ENCODE measurements around the gene DUSP16.
"Not testable (repeated sequence)": the region's sequence is repeated elsewhere in the genome, so short reads cannot be mapped to it uniquely, and the experiment has no call there.

The DUSP16 gene

DNA sequence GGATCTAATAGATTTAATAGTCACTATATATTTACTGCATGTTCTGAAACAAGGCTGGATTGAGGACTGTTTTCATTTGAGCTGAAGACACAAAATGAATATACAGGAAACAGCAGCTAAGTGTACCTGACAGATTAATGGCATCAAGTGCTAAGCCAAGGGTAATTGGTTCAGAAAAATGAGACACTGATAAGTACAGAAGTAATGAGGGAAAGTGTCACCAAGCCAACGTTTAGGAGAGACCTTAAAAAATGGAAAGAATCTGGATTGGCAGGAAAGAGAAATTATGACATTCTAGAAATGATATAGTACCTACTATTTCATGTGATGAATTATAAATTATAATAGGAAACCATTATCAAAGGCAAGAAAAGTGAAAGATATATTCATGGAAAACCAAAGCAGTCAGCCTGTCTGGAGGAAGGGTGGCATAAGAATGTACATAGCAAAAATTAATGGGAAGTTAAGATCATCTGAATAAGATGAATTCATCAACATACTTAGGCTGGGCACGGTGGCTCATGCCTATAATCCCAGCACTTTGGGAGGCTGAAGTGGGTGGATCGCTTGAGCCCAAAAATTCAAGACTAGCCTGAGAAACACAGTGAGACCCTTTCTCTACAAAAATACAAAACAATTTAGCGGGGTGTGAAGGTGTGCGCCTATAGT, 21.0 kb upstream of the DUSP16 start:
- DNase-seq = no peak

DNA sequence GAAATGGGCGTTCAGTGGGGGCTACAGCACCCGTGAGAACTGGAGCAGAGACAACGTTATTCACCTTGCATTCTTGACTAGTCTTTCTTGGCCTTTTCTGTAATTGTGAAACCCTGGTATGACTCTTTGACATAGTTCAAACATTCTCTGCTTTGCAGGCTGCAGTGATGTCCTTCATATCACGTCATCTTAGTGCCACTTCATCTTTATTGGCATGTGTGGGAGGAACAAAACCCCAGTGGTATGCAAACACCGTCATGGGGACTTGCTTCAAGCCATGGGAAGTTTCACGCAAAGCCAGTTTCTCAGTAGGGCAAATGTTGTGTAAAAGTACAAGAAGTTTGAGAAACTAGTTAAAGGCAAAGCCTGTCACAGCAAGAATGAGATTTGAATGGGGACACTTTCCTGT, 20.2 kb upstream of the DUSP16 start:
- peak; percentile 73 for DNase-seq

DNA sequence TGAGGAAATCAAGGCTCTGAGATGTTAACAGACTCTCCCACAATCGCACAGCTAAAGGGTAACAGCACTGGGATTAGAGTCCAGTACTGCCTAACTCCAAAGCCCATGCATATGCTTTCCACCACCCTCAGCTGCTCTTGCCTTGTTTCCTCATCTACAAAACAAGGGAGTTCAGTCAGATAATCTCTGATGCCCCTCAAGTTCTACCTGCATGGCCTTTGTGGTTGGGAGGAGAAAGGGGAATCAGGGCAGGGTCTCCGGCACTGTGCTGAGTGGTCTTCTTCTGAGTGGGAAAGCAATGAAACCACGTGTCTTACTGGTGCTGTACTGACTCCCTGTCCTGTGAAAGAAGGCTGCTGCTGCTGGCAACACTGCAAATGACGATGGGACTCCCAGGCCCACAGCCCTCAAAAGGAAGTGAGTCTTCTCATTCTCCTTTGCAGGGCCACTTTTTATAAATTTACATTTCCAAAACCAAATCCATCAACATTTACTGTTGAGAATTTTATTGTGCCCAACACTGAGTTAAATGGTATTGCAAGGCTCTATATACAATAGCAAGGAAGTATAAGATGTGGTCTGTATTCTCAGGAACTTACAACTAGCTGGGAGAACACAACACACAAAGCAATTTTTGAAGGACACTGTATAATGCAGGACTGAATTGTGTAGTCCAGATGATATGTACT, 19.7 kb upstream of the DUSP16 start:
- no peak for DNase-seq

DNA sequence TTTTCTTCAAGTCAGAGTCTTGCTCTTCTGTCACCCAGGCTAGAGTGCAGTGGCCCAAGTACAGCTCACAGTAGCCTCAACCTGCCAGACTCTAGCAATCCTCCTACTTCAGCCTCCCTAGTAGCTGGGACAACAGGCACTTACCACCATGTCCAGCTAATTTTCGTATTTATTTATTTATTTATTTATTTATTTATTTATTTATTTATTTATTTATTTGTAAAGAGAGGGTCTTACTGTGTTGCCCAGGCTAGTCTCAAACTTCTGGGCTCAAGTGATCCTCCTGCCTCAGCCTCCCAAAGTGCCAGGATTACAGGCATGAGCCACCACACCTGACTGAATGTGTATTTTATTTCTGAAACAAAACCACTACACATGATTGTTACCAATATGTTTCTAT, 18.1 kb upstream of the DUSP16 start:
- DNase-seq = not testable (repeated sequence)

DNA sequence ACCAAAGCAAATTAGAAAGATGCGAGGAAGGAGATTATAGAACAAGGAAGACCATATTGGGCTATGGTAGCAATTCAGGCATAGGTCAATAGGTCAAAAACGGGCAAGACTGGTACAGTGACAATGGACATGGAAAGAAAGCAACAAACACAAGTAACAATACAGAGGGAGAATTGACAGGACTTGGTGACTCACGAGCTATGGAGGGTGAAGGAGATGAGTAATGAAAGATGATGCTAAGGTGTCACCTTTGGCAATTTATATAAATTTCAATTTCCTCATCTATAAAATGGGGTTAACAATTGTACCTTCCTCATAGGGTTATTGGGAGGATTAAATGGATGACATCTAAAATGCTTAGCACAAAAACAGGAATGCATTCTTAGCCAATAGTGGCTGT, 15.1 kb upstream of the DUSP16 start:
- no peak for DNase-seq

DNA sequence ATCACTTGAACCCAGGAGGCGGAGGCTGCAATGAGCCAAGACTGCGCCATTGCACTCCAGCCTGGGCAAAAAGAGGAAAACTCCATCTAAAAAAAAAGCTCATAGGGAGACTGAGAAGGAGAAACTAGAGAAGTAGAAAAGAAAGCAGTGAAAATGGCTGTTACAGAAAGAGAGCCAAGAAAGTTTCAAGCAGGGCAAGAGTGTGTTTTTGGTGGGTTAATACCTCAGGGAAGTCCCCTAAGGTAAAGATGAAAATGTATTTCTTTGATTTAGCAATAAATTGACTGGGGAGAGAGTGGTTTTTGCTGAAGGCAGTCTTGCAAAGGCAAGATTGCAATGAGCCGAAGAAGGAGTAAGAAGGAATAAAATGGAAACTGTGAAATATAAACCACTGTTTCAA, 10.0 kb upstream of the DUSP16 start:
- no peak for DNase-seq

DNA sequence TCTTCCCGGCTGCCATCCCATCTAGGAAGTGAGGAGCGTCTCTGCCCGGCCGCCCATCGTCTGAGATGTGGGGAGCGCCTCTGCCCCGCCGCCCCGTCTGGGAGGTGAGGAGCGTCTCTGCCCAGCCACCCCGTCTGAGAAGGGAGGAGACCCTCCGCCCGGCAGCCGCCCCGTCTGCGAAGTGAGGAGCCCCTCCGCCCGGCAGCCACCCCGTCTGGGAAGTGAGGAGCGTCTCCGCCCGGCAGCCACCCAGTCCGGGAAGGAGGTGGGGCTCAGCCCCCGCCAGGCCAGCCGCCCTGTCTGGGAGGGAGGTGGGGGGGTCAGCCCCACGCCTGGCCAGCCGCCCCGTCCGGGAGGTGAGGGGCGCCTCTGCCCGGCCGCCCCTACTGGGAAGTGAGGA, 3.3 kb upstream of the DUSP16 start:
- DNase-seq = not testable (repeated sequence)

DNA sequence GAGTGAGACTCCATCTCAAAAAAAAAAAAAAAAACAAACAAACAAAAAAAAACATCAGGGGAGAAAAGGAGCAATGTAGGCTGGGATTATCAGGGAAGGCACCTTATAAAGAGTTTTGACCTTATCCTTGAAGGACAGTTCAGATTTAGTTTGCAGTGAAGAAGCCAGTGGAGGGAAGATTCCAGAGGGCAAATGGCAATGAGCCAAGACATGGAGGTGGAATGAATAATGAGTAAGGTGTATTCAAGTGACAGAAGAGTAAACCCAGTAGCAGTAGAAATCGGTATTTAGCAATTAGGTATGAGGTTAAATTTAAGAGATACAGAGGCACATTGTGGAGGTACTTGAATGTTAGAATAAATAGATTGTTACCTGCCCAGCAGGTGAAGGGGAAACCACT, 2.2 kb upstream of the DUSP16 start:
- no peak for DNase-seq

DNA sequence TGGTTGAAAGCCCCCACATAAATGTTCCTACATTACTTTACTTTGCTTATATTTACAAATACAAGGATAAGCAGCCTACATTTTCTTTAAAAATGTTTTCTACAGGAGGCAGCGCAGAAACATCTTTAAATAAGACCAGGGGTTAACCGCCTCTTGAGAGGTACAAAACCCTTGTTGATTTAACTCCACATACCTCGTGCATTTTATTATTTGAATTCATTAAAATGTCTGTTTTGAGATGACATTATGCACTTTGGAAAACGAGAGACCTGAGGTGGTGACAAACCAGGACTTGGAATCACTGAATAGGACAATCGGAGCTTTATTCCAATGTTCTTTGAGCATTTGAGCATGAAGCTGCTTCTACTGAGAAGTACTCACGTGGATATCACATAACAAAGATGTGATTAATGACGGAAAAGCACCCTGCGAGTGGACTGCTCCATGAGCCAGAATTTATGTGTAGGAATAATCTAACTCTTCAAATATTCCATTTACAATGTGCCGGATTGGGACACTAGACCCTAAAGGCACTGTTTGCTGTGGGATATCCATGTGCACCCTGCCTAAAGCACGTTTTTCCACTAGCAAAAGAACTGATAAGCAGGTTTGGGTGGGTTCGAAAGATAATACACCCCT, 746 bp upstream of the DUSP16 start:
- DNase-seq = no peak

DNA sequence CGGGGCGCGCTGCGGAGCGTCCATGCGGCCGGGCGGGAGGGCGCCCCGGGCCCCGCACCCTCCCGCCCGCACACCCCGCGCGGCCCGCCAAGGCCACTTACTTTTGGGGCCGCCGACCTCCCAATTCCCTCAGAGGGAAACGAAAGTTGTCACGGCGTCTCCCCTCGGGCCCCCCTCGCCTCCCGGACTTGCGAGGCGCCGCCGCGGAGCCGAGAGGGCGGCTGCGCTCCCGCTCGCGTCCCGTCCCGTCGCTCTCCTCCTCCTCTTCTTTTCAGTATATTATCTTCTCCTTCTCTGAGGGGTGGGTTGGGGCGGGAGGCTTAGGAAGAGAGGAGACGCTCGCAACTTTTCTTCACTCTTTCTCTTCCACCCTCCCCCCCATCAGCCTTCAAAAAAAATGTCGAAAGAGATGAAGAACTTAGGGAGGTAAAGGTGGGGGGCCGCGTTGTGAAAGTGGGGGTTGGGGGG, 613 bp downstream of the DUSP16 start:
- DNase-seq = no peak

DNA sequence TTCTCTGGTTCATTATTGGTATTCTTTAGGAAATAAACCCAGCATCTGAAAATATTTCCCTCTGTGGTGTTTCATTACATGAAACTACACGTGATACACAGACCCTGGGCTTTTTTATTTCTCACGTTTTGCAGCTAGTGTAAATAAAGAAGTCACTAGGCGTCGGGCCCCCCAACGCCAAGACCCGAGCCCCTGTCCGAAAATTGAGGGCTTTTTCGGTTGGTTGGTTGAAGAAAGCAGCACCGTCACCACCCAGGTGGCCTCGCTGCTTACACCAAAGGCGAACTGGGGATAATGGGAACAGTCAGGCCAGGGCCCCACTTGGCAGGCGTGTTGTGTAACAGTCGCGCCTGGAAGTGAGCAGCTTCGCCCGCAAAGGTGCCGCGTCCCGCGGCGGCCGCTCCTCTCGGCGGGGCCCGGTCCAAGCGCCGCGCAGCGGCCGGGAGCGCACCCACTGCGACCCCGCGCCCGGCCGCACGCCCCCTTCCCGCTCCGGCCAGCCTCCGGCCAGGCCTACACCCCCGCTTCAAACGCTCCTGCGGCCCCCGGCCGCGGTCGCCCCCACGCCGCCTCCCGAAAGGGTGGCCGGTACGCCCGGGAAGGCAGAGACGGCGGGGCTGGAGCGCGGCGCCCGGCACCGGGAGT, 1.2 kb downstream of the DUSP16 start:
- peak; percentile 44 for DNase-seq

DNA sequence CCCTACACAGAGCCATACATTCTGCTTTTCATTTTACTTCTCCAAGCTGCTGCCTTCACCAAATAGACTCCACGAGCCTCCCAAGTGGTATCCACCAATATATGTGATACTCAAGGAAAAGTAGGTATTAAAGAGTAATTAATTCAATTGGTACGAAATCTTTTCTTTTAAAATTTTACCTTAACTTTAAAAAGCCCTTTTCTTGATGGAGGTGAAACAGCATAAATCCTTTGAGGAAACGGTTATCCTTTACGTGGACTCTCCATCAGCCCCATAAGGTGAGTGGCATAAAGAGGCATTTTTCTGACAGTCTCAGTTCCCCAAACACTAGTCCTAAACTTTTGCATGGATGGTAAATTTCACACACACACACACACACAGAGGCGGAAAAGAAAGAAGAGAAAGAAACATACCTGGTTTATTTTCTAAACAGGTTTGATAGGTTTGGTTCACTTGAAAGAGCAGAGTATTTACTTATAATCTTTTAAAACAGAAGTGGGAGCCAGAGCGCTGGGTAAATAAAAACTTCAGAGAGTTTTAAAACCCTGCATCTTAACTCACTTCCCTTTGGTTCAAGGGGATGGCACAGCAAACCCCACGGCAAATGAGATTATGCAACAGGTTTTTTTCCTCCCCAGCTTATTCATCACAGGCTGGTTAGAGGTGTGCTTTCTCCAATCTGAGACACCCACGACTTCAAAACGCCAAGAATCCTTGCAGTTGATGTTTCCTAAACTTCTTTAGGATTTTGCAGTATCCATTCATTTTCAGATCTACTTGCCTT, 1.9 kb downstream of the DUSP16 start:
- peak; percentile 50 for DNase-seq

DNA sequence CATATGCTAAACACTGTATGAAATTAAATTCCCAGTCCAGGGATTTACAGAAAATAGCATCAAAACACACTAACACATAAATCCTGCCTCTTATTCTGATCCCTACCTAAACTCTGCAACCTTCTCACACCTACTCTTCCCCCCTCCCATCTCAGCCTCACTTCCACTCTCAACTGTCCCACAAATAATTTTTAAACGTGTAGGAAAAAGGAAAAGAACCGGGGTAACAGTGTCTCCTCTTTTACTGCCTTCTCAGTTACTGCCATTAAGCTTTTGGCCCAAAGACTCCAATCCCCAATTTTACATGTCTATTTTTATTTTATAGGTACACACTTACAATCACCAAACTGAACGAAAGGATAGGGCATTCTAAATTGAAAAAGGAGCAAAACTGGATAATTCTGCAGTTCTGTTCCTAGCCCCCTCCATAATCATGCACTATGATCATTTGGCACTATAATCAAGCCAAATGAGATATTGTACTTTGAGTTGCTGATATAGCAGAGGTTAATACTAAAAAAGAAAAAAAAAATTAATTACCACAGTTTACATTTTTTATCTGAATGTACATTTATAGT, 2.9 kb downstream of the DUSP16 start:
- no peak for DNase-seq

DNA sequence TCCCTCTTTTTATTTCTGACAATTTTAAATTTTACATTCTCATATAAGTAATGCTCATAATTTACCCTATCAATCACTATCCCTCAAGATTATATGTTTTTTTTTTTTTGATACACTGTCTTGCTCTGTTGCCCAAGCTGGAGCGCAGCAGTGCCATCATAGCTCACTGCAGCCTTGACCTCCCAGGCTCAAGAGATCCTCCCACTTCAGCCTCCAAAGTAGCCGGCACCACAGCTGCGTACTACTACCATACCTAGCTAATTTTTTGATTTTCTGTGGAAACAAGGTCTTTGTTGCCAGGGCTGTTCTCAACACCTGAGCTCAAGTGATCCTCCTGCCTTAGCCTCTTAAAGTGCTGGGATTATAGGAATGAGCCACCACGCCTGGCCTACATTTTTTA, 4.4 kb downstream of the DUSP16 start:
- DNase-seq = no peak

DNA sequence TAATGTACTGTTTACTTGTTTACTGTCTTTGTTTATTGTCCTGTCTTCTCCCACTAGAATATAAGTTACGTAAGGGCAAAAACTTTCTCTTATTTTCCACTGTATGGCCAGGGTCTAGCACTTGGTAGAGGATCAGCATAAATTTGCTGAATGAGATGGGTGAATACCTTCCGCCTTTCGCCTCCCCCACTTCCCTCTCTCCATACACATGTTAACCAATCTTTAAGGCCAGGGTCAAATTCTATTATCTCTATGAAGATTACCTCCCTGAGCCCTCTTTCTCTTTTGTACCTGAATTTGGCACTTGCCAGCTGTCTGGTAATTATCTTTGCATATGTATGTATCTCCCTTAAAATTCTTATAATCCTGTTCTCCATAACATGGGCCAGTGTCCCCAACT, 4.9 kb downstream of the DUSP16 start:
- DNase-seq = no peak

DNA sequence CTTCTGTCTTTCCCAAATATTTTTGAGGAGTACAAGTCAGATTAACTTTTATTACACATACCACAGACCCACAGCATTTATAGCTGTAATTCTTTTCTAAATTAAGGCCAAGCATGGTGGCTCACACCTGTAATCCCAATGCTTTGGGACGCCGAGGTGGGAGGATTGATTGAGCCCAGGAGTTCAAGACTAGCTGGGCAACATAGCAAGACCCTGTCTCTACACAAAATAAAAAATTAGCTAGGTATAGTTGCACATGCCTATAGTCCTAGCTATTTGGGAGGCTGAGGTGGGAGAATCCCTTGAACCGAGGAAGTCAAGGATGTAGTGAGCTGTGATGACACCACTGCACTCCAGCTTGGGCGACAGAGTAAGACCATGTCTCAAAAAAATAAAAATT, 7.0 kb downstream of the DUSP16 start:
- no peak for DNase-seq

DNA sequence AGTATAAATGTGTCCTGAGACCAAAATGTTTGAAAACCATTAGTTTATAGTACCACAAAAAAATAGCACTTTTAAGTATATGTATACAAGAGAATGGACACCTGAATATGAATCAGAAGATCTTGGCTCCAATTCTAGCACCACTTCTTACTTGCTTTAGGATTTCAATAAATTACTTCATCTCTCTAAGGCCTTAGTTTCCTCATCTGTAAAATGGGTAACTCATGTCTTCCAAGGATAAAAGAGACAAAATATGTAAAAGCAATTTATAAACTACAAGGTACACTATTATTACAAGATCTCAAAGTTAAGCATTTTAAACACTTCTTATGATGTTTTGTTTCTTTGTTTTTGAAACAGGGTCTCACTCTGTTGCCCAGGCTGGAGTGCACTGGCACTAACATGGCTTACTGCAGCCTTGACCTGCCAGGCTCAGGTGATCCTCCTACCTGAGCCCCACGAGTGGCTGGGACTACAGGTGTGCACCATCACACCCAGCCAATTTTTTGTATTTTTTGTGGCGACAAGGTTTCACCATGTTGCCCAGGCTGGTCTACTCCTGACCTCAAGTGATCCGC, 9.4 kb downstream of the DUSP16 start:
- no peak for DNase-seq

DNA sequence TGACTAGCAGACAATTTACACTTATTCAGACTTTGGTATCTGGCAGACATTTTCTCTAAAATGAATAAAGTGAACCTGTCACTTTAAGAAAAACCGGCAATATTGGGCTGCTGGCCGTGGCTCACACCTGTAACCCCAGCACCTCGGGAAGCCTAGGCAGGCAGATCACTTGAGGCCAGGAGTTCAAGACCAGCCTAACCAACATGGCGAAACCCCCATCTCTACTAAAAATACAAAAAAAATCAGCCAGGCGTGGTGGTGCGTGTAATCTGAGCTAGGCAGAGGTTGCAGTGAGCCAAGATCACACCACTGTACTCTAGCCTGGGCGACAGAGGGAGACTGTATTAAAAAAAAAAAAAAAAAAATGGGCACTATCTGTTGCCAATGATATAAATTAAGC, 11.5 kb downstream of the DUSP16 start:
- no peak for DNase-seq

DNA sequence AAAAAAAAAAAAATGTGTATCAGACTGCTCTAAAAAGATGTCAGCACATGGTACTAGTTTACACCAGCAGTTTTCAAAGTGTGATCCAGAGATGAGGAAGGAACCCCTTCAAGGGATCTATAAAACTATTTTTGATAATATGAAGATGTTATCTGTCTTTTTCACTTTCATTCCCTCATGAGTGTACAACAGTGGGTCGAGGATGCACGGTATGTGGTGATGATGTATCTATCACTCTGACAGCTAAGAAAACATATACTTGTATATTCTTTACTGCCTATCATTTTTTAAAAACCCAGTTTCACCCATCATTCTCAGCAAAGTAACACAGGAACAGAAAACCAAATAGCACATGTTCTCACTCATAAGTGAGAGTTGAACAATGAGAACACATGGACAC, 12.4 kb downstream of the DUSP16 start:
- no peak for DNase-seq

DNA sequence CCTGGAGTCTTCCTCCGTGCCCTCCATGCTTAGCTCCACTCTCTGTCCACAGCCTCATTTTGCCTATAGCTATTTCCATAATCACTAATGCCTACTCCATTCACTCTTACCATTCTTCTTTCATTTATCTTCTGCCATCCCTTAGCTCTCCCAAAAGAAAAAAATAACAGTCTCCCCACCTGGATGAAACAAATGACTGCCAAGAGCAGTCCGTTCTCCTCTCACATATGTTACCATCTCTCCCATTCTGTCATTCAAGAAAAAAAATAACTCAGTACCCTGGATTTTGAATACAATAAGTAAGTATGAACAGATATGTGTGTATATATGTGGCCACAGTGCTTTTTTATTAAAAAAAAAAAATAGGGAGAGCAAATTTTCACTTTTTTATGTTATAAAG, 13.2 kb downstream of the DUSP16 start:
- no peak for DNase-seq

DNA sequence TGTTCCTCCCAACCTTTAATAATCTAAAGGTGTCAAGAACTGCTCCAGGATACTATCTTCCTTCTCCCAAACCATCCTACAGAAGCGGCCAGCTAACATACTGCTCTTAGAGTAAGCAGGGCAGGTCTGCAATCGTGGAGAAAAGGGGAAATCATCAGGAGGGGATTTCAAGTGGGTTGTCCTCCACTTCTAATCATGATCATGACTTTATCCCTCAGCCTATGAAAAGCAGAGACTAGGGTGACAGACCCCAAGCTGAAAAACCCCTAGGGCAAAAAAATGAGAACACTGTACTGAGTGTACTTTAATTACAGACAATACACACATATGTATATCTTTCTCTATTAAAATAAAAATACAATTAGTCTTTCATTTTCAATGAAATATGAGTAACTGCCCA, 13.9 kb downstream of the DUSP16 start:
- no peak for DNase-seq

DNA sequence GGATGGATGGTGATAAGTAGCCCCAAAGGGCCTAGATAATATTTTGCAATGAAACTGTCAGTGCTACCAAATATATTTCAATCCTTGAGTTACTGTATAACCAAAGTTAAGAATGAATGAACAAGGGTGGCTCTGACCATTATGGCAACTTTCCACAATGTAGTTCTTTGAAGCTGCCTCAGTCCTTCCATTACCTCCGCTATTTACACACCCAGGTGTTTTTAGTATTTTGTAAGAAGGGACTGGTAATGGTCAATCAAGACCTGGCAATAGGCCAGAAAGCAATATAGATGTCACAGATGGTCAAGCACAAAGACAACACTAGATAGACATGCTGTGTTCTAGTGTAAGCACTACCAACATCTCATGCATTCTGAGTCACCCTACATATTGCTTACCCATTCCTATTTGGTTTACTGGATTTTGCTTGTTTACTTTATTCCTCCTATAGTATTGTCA, 16.3 kb downstream of the DUSP16 start:
- no peak for DNase-seq

Data from stimulated activated CD4-positive, alpha-beta T cell treated with anti-CD3 and anti-CD28 coated beads, Interleukin-1b, Interleukin-23, amount 100 ng/mL, for 48 hours (primary cell).